ENCODE measurements around the gene TMEM259. TPM values are rescaled to one million over a fixed set of nuclear protein-coding genes. Genes with fewer than 3 reads are reported as not detected.

TMEM259 gene
- total and polyA plus RNA-seq, 9 of the 15 experiments (the other 6 are each of a cell fraction or from before 2014, with no cell fraction given) = 0.52 to 231 (median 63.6) TPM

DNA sequence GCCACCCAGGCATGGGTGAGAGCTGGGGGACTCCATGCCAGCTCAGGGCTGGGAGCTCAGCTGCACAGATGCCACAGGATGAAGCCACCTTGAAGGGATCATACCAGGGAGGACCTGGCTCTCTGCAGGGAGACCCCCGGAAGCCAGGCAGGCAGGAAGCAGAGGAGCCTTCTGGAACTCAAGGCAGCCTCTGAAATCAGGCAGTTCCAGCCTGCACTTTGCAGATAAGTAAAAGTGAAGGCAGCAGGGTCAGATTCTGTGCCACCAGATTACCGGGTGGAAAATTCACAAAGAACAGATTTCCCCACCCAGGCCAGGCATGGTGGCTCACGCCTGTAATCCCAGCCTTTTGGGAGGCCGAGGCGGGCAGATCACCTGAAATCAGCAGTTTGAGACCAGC, 2.5 kb downstream of the TMEM259 start (continued):
- TF ChIP-seq, protein P1, sequence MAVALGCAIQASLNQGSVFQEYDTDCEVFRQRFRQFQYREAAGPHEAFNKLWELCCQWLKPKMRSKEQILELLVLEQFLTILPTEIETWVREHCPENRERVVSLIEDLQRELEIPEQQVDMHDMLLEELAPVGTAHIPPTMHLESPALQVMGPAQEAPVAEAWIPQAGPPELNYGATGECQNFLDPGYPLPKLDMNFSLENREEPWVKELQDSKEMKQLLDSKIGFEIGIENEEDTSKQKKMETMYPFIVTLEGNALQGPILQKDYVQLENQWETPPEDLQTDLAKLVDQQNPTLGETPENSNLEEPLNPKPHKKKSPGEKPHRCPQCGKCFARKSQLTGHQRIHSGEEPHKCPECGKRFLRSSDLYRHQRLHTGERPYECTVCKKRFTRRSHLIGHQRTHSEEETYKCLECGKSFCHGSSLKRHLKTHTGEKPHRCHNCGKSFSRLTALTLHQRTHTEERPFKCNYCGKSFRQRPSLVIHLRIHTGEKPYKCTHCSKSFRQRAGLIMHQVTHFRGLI (CRISPR knock-in tag; IDR thresholded peaks at IDR 0.05) = no peak
- TF ChIP-seq ZNF589 (CRISPR knock-in tag; IDR thresholded peaks at IDR 0.05; ENCODE audit: low read depth) (0 out of 2 replicates have a peak, but pooled peaks have one; percentile 16), XRCC3 (IDR thresholded peaks at IDR 0.05) (no peak), KDM1A (IDR thresholded peaks at IDR 0.05) (peak; percentile 99), ZBTB8A (IDR thresholded peaks at IDR 0.05; ENCODE audit: partially characterized antibody) (no peak), CBX3 (IDR thresholded peaks at IDR 0.05; ENCODE audit: borderline replicate concordance in 1 of 2, low read length in 2 of 2) (no peak), ZBTB43 (CRISPR knock-in tag; IDR thresholded peaks at IDR 0.05) (no peak), RFX1 (IDR thresholded peaks at IDR 0.05) (no peak), MEF2A (IDR thresholded peaks at IDR 0.05; ENCODE audit: control insufficient read depth, low read depth, low read length) (no peak), SMAD4 (CRISPR knock-in tag; conservative IDR thresholded peaks at IDR 0.05) (peak; percentile 73), ZBTB7A (IDR thresholded peaks at IDR 0.05; ENCODE audit: borderline replicate concordance, control insufficient read depth, low read depth, low read length) (peak; percentile 58; the same call in 1 of the 2 replicates), NUFIP1 (IDR thresholded peaks at IDR 0.05; ENCODE audit: partially characterized antibody) (no peak), SAP30 (IDR thresholded peaks at IDR 0.05; ENCODE audit: borderline replicate concordance, insufficient read depth, low read depth, low read length, poor library complexity, severe bottlenecking) (no peak), THAP12 (CRISPR knock-in tag; IDR thresholded peaks at IDR 0.05) (no peak), MED1 (CRISPR knock-in tag; IDR thresholded peaks at IDR 0.05; ENCODE audit: borderline replicate concordance) (no peak), ZNF695 (CRISPR knock-in tag; IDR thresholded peaks at IDR 0.05) (no peak), ZNF75A (CRISPR knock-in tag; IDR thresholded peaks at IDR 0.05) (no peak), DDX20 (tag; IDR thresholded peaks at IDR 0.05; ENCODE audit: low read depth) (no peak), NFIX (CRISPR knock-in tag; IDR thresholded peaks at IDR 0.05; ENCODE audit: low read depth) (no peak), SMARCB1 (IDR thresholded peaks at IDR 0.05; ENCODE audit: insufficient read length, low read depth) (no peak), CXXC5 (CRISPR knock-in tag; IDR thresholded peaks at IDR 0.05) (0 out of 2 replicates have a peak, but pooled peaks have one; percentile 26), BCL6 (CRISPR knock-in tag; IDR thresholded peaks at IDR 0.05) (no peak)
- TF ChIP-seq, protein P2, sequence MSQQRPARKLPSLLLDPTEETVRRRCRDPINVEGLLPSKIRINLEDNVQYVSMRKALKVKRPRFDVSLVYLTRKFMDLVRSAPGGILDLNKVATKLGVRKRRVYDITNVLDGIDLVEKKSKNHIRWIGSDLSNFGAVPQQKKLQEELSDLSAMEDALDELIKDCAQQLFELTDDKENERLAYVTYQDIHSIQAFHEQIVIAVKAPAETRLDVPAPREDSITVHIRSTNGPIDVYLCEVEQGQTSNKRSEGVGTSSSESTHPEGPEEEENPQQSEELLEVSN (IDR thresholded peaks at IDR 0.05; ENCODE audit: borderline replicate concordance in 1 of 2, extremely low read depth in 1 of 2, insufficient read depth in 1 of 2, insufficient read length in 1 of 2, low read depth in 1 of 2, low read length in 1 of 2, poor library complexity in 1 of 2, severe bottlenecking in 1 of 2) = no peak
